ENCODE results near the gene ODAD2.

The ODAD2 gene

DNA sequence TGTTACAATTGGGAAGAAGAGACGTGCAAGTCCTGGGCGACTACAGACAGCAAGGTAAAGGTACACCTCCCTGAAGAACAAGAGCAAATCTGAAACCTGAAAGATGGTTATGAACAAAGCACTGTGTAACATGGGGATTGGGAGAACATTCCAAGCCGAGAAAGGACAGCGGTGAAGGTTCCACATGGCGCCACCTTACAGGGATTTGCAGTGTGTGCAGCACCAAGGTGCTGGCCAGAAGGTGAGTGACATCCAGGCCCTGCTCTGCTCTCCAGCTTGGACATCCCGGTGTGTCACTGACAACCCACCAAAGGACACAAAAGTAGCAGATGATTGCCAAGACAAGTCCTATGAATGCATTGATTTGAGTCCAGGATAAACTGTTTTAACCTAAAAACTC is 165.1 kb downstream of the ODAD2 start:
- no peak for DNase-seq

- DNase-seq: no peak
Observed at GRCh38 chr10:27832826-27833225, 166.1 kb downstream of the ODAD2 start.

- no peak for DNase-seq
Observed at GRCh38 chr10:27826369-27826768, 172.5 kb downstream of the ODAD2 start.

DNA sequence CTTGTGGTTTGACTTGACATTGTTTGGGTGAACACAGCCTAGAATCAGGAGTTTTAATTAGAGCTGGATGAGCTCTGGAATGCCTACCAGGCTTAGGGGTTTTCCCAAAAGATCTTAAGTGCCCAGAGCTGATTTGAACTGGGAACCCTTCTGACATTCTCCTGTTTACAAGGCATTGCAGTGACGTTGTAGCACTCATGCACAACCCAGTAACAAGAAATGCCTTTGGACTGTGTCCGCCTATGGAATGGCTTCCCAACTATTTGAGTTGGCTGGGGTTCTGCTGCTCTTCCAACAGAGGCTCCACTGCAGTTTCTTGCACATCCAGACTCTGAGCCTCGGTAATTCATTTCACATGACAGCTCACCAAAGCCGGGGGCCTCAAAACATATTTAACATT is 176.6 kb downstream of the ODAD2 start:
- DNase-seq: no peak

DNA sequence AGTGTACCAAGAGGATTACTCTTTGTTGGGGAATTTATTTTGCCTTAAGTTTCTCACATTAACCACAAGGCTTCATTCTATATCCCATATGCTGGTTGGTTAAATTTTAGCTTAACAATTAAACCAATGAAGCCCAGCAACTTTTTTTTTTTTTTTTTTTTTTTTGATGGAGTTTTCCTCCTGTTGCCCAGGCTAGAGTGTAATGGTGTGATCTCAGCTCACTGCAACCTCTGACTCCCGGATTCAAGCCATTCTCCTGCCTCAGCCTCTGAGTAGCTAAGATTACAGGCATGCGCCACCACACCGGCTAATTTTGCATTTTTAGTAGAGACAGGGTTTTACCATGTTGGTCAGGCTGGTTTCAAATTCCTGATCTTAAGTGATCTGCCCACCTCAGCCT is 178.2 kb downstream of the ODAD2 start:
- DNase-seq: no peak

GRCh38 chr10:27819781-27820531 is 178.9 kb downstream of the ODAD2 start:
- no peak for DNase-seq

- no peak for DNase-seq
Observed at GRCh38 chr10:27816320-27816719, 182.6 kb downstream of the ODAD2 start.

DNA sequence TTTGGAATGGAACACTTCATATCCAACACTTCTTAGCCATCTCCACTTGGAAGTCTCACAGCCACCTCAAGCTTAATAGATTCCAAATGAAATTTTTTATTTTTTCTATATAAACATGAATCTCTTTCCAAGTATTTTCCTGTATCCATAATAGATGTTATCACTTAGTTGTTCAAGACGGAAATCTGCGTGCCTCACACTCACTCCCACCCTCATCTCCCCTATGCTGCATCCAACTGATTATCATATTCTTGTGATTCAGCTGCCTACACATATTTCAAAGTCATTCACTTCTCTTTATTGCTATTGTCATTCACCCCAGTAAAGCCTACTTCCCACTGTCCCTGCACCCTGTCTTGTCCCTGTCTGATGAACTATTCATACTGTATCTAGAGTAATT is 183.0 kb downstream of the ODAD2 start:
- no peak for DNase-seq

GRCh38 chr10:27815261-27815660 is 183.6 kb downstream of the ODAD2 start:
- DNase-seq: no peak

DNA sequence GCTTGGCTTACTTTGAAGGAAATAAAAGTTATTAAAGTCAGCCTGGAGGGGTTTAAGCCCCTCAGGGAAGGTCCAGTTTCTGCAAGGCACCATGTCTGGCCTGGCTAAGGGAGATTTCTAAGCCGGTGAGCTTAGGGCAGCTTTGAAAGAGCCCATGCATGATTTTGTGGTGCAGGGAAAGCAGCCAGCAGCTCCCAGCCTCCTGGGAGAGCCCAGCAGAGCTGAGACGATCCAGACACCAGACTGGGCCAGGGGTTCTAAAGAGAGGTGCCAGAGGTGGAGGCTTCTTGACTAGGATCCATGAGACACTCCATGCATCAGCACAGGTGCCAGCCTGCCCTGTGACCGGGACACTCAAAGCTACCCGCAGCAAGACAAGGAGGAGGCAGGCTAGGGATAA is 193.7 kb downstream of the ODAD2 start:
- no peak for DNase-seq

- no peak for DNase-seq
Observed at GRCh38 chr10:27804136-27804535, 194.7 kb downstream of the ODAD2 start.

DNA sequence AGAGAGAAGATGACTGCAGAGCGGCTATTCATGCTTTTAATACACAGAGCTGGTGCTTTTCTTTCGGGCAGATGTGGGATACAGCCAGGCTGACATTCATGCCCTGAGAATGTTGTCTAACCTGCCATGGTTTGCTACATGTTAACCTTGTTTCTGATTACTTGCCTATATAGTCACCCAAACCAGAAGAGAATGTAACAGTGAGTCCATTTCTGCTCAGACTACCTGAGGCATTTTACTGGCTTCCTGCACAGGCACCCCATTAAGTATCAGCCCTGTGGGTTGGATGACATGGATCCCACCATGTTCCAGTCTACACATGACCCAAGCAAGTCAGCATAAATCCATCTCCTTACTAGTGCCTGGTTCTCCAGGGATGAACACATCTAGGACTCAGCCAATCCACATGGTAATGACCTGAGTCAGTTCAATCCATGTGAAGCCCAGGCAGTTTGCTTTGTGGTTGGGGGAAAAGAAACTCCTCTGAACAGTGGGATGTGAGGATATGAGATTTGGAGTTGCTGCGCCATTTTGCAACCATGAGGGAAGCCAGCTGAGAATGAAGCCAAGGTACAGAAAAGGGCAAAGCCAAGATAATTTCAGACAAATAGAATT is 197.6 kb downstream of the ODAD2 start:
- DNase-seq: no peak

GRCh38 chr10:27799046-27799445 is 199.8 kb downstream of the ODAD2 start:
- DNase-seq: no peak

- DNase-seq: no peak
Observed at GRCh38 chr10:27794157-27794556, 204.7 kb downstream of the ODAD2 start.

GRCh38 chr10:27792216-27792615 is 206.7 kb downstream of the ODAD2 start:
- no peak for DNase-seq

DNA sequence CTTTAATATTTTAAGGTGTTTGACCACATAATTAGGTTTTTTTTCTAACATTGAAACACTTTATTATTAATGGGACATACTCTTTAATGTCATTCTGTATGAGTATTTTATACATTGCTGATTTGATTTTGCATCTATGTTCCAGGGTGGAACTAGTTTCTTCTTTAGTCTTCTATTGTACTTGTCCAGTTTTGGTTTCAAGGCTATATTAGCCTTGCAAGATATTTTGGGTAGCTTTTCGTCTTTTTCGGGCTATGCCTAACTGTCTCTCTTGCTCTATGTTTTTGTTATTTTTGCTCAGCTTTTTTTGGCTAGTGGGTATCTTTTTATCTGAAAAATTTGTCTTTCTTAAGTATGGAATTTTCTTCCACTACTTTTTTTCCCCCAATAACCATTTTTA is 214.6 kb downstream of the ODAD2 start:
- no peak for DNase-seq

DNA sequence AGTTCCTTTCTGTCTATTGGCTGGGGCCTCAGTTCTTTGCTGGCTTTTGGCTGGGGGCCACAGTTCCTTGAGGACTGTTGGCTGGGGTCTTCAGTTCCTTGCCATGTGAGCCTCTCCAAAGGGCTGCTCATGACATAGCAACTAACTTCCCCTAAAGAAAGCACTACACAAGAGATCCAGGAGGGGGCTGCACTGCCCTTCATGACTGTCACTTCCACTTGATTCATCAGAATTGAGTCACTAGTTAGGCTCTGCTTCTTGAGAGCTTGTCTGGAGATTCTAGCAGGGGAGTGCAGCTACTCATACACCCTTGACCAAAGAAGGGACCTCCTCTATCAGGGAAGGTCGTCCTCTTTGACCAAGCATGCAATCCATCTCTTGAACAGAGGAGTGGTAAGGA is 215.2 kb downstream of the ODAD2 start:
- no peak for DNase-seq

DNA sequence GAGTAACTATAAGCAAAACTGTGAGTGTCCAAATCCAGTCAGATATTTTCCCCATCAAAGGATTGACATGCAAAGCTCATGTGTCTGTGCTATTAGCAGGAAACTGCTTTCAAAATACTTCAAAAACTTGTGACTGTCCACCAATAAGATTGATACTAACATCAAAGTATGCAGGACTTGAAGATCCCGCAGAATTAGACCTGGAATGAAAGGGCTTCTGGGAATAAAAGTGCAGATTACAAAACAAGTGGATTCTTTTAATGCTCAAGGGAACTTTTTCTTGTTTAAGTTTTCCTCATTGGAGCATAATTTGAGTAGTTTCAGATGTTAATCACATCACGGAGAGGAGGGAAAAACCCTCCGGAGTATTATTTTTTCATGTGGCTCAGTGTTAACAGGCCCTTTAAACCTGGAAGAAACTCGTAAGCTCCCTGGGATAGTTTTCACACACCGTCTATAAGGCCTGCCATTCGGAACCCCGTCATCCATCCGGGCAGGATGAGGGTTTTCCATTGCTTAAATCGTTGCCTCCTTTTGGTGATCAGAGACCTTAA is 219.3 kb downstream of the ODAD2 start:
- DNase-seq: no peak

DNA sequence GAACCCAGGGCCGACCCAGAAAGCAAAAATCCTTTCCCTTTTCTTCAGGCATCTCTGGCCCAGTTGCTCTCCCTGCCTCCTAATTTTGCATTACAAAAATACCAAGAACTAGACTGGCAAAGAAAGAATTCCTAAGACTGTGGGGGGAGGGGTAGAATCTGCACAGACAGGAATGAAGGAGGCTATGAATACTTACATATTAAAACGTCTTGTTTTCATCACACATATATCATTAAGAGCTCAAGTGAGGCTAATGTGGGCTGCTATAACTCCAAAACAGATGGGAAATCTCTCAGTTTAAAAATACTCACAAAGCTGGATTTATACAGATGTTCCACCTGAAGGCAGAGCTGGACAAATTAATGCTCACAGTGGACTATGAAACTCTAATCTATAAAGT is 224.0 kb downstream of the ODAD2 start:
- no peak for DNase-seq

GRCh38 chr10:27771231-27771630 is 227.6 kb downstream of the ODAD2 start:
- DNase-seq: no peak

DNA sequence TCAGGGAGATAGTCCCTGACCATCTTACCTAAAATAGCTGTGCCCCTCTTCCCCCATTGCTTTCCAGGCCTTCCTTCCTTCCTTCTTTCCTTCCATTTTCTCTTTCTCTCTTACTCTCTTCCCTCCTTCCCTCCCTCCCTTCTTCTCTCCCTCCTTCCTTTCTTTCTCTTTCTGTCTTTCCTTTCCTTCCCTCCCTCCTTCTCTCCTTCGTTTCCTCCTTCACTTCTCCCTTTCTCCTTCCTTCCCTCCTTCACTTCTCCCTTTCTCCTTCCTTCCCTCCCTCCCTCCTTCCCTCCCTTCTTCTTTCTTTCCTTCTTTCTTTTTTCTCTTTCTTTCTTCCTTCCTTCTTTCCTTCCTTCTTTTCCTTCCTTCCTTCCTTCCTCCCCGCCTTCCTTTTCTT is 228.7 kb downstream of the ODAD2 start:
- DNase-seq: no peak

All from CD4-positive, alpha-beta T cell treated with Interferon gamma for 1 hour (primary cell).